Activated effector memory CD4-positive, alpha-beta T cell treated with Interleukin-2 at 50 U/mL for 16 hours (primary cell): Measurements from ENCODE around the gene PNISR.
"Not testable (repeated sequence)": the region's sequence is repeated elsewhere in the genome, so short reads cannot be mapped to it uniquely, and the experiment has no call there.

Source experiments
- DNase-seq: peaks from one replicate; pipeline ENCODE4 v3.0.0-alpha.2; 2020

The PNISR gene, protein sequence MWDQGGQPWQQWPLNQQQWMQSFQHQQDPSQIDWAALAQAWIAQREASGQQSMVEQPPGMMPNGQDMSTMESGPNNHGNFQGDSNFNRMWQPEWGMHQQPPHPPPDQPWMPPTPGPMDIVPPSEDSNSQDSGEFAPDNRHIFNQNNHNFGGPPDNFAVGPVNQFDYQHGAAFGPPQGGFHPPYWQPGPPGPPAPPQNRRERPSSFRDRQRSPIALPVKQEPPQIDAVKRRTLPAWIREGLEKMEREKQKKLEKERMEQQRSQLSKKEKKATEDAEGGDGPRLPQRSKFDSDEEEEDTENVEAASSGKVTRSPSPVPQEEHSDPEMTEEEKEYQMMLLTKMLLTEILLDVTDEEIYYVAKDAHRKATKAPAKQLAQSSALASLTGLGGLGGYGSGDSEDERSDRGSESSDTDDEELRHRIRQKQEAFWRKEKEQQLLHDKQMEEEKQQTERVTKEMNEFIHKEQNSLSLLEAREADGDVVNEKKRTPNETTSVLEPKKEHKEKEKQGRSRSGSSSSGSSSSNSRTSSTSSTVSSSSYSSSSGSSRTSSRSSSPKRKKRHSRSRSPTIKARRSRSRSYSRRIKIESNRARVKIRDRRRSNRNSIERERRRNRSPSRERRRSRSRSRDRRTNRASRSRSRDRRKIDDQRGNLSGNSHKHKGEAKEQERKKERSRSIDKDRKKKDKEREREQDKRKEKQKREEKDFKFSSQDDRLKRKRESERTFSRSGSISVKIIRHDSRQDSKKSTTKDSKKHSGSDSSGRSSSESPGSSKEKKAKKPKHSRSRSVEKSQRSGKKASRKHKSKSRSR

DNA sequence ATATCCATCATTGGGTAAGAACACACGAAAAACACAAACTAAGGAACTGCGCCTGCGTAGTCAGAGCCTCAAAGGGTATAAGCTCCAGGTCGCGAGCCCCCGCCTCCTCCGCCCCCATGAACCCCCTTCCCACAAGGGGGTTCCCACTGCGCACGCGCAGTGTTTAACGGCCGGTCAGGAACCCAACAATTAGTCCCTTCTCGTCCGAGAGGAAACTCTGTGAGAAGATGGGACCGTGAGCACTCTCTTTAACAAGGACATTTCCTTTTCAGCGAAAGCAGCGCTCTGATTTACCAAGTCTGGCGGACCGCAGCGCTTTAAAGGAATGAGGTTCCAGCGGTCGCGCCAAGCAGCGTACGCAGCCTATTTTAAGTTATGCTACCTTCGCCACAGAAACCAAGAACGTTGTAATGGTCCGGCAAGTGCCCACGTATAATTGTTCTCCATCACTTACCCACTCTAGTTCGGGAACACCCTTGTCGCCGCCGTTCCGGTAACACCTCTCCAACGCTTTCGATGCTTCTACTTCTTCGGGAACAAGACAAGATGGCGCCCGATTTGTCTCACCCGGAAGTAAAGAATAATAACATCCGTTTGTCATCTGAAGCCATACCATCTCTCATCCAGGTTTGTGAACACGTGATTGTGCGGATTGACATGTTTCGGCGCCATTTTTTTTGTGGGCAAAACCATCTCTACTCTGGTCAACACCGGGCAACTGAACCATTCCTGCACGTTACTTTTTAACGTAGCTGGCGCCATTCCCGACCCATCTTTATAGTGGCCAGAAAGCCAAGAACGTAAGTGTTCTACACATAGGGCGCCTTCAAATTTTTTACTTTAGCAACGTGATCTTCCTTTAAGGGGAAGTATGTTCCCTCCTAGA lies at the start of gene PNISR:
PNISR (minus strand) TSS at position 548 of the 886 bp plus-strand sequence. CDS start 10,649 bp downstream, outside the sequence.
- peak; percentile 80 for DNase-seq

DNA sequence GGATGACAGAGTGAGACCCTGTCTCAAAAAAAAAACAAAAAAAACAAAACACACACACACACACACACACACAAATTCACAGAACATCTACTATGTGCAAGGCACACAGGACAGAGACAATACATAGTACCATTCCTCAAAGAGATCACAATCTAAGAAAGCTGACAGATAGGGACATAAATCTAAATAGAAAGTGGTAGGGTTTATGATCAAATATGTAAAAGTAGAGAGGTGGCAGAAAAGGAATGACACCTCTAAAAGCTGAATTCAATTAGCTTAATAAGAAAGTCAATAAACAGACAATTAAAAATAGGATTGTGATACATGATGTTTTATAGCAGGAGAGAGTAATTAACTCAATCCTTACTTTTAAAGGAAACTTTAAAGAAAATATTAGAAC lies 48.6 kb upstream of the PNISR start:
- DNase-seq, result no peak

DNA sequence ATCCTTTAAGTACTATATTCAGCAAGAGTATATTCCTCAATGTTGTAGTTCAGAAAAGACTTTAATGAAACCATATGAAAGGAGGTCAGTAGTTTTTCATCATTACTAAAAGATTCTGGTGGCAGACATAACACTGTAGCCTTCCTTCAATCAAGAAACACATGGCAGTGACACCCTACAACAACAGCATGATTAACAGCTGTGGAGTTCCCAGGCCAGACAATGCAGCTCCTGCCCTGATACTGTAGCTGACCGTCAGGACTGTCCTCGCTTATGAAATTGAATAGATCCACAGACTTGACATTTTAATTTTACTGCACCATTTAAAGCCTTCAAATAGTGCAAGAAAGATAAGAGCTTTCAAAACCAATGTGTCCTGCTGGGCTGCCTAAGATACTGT lies 46.5 kb upstream of the PNISR start:
- no peak for DNase-seq

DNA sequence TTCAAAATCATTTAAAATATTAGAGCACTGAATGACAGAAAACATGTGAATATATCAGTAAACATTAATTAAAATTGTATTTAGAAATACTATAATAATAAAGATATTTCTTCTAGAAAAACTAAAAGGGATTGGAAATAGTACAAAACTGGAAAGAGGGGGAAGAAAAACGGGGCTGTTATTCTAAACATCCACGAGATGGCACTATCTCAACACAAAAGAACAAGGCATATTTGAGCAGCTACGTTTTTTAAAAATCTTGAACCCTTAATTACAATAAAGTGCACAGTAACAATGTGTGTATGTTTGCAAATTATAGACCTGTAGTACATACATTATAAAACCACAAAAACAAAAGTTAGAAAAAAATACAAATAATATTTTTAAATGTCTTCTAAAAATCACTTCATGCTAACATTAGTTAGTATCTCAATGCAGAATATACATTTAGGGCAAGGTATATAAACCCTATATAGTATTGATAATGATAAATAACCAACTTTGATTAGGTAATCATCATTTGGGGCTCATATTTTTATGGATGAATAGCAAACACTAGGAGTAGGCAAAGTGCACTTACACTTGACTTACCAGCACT lies 42.5 kb upstream of the PNISR start:
- no peak for DNase-seq

- not testable (repeated sequence) for DNase-seq
Observed at GRCh38 chr6:99459133-99459532, 34.0 kb upstream of the PNISR start.

DNA sequence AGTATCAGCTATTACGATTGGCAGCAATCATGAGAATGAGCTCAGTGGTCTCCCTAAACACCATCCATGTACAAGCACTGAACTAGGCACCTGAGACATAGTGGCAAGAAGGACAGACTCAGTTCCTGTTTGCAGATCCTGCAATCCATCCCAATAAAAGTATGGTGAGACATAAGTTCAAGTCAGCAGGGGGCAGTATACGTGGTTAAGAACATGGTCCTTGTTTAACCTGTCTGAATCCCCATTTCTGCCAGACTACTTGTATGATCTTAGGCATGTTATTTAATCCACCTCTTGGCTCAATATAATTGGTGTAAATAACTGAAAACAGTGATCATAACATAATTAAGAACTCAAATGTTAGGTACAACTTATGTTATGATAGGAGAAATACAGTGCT lies 33.2 kb upstream of the PNISR start:
- DNase-seq, result no peak

DNA sequence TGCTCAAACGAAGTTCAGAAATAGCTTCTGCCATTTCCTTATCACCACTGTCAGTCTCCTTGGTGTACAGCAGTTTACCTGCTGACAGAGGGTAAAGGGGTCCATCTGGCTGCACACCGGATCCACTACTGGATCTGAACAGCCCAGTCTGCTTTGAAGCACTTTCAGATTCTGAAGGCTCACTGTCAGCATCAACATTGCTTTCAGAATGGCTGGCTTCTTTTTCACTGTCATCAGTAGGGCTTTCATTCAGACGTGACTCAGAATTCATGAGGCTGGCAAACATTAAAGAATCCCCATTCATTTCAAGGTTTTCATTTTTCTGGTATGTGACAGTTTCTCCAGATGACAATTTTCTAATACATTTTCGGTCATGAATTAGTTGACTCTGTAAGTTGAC lies 21.0 kb upstream of the PNISR start:
- no peak for DNase-seq

DNA sequence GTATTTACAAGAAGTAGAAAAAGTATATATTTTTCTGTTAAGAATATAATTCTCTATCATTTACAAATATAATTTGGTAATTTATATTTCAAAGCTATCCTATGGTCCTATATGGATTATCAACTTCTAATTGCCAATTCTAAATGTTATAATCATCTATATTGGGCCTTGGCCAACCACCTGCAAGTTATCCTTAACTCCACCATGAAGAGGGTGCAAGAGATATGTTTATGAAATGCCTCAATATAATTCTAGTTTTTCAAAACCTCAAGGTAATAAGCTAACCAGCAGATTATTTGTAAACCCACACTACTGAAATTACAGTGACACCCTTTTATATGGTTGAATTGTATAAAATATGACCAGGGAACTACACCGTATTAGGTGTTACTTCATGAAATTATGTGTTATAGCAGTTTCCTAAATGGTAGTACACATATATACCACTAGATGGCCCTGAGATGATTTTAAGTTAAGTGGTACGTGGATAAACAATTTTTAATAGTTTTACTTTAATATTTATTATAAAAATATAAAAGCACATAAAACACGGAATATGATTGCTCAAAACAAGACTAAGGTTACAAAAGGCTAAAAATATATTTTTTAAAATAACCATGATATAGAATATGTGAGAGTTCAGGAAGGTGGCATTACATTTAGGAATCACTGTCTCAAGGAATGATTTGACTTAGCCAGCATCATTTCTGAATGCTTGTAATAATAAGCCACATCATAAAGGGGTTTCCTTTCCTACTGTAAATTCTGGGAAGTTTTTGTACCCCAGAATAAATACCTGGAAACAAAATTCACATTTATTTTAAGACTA lies 9.8 kb upstream of the PNISR start:
- no peak for DNase-seq

DNA sequence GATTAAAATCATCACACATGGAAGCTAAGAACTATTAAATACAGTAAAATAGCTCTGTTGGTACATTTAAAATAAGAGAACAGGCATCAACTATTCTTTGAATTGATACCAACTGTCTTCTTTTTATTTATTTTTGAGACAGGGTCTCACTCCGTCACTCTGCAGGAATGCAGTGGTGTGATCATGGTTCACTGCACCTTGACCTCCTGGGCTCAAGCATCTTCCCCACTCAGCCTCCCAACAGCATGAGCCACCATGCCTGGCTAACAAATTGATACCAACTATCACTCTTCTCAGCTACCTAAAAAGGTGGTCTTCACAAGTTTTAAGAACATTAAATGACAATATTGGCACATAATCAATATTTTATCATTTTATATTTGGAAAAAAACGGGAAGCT lies 7.8 kb upstream of the PNISR start:
- DNase-seq, result no peak

DNA sequence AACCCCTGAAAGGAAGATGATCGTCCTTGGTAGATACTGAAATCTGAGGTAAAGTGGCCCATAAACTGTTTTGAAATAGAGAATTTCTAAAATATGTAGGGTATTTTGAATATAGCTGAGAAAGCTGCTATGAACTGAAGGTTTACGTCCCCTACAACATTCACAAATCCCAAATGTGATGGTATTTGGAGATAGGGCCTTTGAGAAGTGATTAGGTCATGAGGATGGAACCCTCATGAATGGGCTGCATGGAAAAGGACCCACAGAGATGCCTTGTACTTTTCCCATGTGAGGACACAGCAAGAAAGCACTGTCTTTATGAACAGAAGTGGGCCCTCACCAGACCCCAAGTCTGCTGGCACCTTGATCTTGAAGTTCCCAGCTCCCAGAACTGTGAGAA lies 6.8 kb upstream of the PNISR start:
- no peak for DNase-seq

GRCh38 chr6:99427988-99428387 lies 2.9 kb upstream of the PNISR start:
- no peak for DNase-seq

DNA sequence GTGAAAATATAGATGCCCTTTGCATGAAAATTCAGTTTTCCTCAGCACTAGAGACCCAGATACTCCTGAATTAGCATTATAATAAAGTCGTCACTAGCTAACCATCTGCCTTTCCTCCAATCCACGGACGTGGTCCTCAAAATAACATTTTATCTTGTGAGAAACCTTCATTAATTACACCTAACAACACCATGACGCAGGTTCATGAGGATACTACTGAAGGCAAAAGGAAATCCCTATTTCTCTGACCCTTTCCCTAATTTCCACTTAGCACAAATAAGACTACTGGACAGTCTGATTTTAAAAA lies 1.3 kb upstream of the PNISR start:
- no peak for DNase-seq

- peak; percentile 42 for DNase-seq
Observed at GRCh38 chr6:99425647-99426450, 741 bp upstream of the PNISR start.

DNA sequence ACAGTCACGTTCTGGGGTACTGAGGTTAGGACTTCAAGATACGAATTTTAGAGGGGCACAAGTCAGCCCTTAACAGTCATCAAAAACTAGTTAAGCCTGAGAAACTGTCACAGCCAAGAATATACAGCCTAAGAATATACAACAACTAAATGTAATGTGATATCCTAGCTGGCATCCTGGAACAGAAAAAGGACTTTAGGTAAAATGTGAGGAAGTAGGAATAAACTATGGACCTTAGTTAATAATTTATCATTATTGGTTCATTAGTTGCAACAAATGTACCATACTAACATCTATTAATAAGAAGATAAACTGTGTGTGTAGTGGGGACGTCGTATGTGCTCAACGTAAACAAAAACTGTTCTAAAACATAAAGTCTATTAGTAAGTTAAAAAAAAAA lies 1.1 kb downstream of the PNISR start:
- no peak for DNase-seq

GRCh38 chr6:99422912-99423311 lies 2.2 kb downstream of the PNISR start:
- DNase-seq, result no peak

- no peak for DNase-seq
Observed at GRCh38 chr6:99416892-99417767, 8.0 kb downstream of the PNISR start.

- DNase-seq, result no peak
Observed at GRCh38 chr6:99416226-99416625, 8.9 kb downstream of the PNISR start.

DNA sequence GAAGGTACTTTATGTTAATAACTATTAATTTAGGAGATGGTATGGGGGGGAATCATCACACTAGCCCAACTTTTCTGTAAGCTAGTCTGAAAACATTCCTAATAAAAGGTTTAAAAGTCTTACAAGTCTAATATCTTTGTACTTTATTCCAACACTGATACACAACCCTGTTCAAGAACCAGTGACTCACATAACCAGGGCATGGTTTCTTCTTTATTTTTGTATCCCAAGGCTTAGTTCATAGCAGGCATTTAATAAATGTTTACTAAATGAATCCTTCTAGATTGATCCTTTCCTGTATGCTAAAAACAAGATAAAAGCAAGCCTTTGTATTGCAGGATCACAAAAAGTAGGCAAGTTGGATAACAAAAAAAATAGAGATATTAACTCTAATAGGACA lies 9.7 kb downstream of the PNISR start:
- DNase-seq, result no peak

DNA sequence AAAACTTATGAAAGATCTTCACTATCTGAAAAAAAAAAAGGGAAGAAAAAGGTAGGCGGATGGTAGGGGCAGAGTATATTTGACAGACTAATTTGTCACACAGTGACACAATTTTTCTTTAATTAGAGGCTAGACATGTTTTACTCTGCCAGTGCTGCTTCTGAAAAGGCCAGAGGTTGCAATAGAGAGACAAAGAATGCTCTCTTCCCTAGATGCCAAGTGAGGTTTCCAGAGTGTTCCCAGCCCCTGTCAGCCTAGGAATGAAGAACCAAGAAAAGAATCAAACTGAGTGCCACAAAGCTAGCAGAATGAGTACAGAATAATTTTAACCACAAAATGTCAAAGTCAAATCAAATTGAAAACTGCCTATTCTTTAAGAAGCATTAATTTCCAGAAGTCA lies 13.0 kb downstream of the PNISR start:
- no peak for DNase-seq

DNA sequence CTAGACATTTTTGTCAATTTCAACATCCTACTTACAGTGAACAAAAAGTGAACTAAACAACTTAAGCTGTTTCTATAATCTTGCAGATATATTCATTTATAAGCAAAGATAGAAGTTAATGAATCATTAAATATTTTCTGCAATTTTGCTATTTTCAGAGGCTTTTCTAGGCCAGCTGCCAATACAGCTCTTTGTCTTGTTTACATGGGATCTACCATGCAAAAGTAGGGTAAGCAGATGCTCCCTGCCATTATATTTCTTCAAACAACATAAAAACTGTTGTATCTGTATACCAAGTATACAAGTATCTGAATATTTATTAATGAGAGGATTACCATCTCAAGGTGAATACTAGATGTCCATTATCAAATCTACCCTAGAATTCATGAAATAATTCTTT lies 15.4 kb downstream of the PNISR start:
- DNase-seq, result no peak
